GM21786 (cell line): Measurements from ENCODE around the gene NUDT8.
"Not testable (repeated sequence)": the region's sequence is repeated elsewhere in the genome, so short reads cannot be mapped to it uniquely, and the experiment has no call there.

Experiments used
- ATAC-seq: cut with Tn5 transposase; IDR thresholded peaks from one replicate; pipeline ENCODE4 v1.9.1; 2021; ENCODE audit not compliant: unreplicated experiment

The NUDT8 gene

DNA sequence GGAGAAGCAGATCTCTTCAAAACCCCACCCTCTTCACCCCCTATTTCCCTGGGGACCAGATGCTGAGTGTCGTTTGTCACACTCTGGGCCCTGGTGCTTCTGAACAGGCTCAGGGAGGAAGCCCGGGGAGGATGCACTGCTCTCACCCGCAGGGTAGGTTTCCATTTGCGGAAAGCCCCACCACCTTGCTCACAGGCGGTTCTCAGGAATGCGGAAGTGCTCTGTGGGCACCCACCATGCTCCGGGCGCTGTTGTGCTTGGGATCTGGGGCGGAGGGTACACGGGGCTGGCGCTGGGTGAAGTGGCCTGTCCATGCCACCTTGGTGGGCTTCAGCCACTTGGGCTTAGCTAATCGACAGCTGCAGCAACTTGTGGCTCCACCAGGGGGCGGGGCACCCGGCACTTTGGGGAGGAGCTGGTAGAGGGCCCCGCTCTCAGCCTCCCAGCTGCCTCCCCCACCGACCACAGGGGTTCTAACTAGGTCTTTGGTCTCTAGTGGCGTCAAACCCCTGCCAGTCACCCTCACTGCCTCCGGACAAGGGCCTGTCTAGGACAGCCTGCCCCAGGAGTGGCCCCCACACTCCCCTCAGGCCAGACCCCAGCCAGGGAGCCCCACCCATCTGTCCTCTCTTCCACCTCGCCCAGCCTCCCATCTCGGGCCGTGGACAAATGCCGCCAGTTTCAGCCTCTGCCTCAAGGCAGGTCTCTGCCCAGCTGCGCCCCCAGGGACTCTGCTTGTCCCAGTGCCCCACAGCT, 15.6 kb downstream of the NUDT8 start:
- peak; percentile 78 for ATAC-seq

DNA sequence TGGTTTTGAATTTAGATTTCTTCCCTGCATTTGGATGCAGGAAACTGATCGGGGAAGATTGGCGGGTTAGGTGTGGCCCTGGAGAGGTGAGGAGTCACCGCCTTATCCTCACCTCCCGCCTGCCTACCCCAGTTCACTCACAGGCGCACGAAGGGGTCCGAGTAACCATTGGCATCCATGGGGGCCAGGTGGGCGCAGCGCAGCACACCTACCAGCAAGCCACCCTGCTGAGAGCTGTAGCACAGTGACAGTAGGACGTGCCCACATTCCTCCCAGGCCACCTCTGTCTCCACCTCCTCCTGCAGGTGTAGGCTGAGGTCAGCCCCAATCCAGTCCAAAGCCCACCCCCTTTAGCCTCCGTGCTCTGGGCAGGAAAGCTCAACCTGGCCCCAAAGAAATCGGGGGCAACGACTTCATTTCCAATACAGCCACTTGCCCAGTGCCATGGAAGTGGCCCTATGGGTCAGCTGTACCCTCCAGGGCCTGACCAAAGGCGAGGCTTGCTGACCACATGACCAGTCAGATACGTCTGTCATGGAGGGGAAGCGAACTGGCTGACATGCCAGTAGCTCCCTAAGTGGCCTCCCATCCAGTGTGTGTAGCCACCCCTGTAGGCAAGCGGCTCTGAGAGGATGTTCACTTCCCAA, 16.3 kb downstream of the NUDT8 start:
- no peak for ATAC-seq

DNA sequence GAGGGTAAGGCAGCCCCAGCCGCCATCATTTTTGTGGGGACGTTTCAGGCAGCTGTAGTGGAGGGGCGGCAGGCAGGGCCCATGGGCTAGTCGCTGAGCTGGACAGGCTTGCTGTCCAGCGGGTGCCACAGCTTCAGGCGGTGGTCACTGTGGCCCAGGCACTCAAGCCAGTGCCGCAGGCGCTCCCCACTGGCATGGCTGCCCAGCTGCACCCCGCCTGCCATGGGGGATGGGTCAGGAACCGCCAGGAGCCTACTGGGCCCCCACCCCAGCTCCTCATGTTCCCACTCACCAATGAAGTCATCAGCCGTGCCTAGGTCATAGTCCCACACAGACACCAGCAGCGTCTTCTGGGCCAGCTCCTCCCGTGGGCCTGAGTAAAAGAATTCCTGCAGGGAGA, 17.0 kb downstream of the NUDT8 start:
- ATAC-seq, result no peak

DNA sequence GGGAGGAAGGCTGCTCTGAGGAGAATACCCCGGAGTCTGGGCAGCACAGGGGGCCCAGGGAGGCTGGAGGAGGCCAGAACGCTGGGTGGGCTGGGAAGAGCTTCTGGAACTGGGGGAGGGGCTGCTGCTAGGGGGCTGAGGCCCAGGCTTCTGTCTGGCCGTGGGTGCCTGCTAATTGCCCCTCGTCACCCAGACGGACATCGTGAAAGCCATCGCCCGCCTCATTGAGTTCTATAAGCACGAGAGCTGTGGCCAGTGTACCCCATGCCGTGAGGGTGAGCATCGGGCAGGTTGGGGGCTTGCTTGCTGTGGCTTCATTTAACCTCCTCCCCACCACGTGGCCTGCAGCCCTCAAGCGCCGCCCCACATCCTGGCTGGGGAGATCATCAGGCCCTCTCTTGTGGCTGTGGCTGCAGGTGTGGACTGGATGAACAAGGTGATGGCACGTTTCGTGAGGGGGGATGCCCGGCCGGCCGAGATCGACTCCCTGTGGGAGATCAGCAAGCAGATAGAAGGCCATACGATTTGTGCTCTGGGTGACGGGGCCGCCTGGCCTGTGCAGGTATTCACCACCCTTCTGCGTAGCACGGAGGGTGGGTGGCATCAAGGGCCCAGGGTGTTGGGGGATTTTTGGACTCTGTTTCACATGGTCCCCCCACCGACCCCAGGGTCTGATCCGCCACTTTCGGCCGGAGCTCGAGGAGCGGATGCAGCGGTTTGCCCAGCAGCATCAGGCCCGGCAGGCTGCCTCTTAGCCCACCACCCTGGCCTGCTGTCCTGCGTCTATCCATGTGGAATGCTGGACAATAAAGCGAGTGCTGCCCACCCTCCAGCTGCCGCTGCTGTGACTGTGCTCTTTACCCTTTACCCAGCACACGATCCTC, 17.8 kb downstream of the NUDT8 start:
- no peak for ATAC-seq

DNA sequence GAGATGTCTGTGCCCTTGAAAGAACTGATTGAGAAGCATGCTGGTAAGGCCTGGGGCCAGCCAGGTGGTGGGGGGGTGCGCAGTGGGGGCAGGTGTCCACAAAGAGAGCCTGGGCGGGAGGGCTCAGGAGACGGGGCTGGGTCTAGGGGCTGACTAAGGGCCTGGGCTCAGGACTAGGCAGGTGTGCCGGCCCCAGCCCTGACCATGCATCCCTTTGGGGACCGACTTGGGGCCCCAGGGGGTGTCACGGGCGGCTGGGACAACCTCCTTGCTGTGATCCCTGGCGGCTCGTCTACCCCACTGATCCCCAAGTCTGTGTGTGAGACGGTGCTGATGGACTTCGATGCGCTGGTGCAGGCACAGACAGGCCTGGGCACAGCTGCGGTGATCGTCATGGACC, 18.6 kb downstream of the NUDT8 start:
- no peak for ATAC-seq

DNA sequence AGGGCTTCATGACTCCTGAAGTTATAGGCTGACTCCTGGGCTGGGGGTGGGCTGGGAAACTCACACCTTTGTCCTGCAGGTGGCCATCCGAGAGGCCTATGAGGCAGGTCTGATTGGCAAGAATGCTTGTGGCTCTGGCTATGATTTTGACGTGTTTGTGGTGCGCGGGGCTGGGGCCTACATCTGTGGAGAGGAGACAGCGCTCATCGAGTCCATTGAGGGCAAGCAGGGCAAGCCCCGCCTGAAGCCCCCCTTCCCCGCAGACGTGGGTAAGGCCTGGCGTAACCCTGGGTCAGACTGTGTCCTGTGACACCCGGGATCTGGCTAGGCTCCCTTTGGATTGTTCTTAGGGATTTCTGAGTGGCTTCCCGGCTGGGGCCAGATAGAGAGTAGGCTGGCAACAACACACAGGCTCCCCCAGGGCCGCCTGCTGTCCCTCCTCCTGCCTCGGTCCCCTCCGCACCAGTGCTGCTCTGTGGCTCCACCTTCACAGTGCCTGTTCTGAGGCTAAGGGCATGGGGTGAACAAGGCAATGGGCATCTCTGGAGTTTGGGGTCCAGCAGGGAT, 19.4 kb downstream of the NUDT8 start:
- ATAC-seq, result no peak

DNA sequence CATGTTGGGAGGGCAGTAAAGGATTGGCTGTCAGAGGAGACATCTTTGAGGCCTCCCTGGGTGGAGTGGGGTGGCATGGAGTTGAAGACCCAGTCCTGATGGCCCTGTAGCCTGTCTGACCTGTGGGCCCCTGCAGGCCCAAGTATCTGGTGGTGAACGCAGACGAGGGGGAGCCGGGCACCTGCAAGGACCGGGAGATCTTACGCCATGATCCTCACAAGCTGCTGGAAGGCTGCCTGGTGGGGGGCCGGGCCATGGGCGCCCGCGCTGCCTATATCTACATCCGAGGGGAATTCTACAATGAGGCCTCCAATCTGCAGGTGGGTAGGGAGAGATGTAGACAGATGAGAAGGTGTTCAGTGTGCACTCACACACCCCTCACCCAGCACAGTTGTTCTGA, 20.4 kb downstream of the NUDT8 start:
- no peak for ATAC-seq

DNA sequence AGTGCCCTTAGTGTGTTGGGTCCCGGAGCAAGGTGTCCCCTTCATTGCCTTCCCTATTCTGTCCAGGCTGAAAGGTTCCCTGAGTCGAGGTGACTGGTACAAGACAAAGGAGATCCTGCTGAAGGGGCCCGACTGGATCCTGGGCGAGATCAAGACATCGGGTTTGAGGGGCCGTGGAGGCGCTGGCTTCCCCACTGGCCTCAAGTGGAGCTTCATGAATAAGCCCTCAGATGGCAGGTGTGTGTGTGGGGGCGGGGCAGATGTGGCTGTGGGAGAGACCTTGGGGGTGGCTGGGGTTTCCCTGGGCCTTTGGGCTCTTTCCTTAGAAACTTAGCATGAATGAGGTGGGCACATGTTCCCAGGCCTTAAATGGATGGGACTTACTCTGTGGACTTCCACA, 21.3 kb downstream of the NUDT8 start:
- no peak for ATAC-seq

DNA sequence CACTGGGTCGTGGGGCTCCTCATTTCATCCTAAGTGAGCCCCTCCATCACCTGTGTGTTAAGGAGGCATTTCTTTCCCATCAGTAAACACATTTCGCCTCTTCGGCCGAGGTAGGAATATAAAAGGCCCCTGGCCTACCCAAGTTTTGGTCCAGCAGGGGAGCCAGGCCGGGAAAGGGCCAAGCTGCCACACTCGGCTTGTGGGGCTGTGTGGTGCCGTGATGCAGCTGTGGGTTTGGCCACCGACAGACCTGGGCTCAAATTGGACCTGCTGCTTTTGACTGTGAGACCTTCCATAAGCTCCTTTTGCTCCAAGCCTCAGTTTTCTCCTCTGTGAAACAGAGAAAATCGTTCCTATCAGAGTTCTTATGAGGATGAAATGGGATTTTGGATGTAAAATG, 22.2 kb downstream of the NUDT8 start:
- no peak for ATAC-seq

DNA sequence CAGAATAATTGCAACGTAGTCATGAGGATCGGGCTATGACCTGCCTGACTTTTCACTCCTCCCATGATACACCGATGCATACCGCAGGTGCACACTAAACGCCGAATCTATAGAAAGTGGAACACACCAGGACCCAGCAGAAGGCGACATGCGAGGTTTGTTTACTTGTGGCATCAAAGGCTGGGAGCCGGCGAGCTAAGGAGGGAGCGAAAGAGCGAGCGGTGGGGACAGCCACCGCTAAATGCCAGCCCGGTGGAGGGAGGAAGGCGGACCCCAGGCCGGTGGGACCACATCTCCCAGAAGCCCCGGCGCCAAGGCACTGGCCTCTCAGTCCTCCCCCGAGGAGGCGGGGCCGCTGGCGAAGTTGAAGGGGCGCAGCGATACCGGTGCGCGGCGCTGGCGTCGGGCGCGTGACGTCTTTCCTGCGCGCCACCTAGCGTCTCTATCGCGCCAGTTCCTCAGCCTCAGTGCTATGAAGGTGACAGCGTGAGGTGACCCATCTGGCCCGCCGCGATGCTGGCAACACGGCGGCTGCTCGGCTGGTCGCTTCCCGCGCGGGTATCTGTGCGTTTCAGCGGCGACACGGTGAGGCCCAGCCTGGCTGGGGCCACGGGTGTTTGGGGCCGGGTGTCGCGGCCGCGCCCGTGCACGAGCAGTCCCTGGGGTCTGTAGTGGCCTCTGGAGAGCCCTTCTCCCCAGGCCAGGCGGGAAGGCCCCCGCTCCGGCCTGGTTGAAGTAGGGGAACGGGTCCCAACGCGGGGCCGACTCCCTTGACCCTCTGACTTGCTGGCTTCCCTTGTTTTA, 23.0 kb downstream of the NUDT8 start, which contains the start of gene NDUFV1:
TSS of gene NDUFV1 (plus strand) at position 445 of the 804 bp plus-strand sequence. CDS start at position 514, 69 bp downstream.
- ATAC-seq, result peak; percentile 94

DNA sequence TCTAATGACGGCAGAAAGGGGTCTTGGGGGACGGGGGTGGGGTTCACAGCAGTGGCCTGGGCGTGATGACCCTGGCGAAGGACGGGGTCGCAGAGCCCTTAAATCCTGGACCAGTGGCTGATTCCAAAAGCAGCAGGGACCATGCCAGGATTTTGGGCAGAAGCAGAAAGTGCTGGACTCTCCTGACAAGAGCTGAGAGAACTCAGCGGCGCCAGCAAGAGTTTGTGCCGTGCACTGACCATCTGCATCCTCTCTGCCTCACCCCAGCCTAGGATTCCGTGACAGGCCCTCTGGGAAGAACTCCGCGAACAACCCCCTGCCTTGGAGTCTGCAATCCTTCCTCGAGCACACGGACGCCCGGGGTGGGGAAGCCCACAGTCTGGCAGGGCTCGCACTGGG, 23.6 kb downstream of the NUDT8 start:
- no peak for ATAC-seq

DNA sequence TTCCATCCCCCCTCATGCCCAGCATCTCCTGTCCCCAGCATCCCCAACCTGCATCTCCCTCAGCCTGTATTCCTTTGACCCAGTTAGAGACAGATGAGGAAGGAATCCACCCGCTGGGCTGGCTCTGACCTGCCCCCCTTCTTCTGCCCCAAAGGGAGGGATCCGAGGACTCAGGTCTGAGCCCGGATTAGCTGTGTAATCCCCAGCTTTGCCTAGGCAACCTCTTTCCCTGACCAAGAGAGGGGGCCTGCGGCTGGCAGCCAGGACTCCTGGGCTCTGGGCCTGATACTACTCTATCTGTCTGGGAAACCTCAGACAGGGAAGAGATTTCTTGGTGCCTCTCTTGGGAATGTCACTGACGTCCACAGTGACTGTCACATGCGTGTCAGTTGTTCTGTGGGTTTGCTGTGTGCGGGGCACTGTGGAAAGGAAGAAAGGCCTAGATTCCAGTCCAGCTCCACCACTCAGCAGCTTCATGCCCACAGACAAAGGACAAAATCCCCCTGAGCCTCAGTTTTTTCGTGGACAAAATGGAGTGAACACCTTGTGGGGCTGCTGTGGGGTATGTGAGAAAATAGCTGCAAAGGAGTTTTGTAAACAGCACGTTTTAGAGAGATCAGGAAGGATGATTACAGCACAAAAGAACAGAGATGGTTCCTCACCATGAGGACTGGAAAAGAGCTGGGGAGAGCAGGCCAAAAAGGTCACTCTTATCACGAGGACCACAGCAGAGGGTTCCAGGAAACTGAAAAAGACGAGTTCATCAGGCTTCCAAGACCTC, 24.3 kb downstream of the NUDT8 start:
- ATAC-seq, result no peak

DNA sequence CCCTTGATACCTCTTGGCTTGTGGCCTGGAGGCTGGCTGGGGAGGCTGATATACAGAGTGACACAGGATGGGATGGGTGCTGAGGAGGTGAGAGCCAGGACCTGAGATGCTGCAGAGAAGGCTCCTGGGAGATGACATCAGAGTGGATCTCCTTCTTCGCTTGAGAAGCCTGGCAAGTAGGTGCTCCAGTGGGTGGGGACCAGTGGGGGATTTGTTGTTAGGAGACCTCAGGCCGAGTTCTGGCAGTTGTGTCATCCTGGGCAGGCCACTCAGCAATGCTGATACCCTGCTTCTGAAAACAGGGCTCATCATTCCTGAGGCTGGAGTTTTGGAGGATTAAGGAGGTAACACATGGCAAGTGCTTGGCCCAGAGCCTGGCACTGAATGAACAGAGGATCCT, 24.9 kb downstream of the NUDT8 start:
- no peak for ATAC-seq

DNA sequence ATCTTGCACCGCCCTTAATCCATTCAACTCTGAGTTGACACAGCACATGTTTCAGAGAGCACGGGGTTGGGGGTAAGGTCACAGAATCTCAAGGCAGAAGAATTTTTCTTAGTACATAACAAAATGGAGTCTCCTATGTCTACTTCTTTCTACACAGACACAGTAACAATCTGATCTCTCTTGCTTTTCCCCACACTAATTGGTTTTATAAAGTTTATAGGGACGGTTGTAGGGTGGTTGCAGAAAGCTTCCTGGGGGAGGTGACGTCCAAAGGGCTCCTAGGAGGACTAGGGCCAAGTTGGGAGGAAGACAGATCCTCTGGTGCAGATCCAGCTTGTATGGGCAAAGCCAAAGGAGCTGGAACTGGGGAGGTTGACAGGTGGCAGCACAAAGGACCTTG, 25.6 kb downstream of the NUDT8 start:
- not testable (repeated sequence) for ATAC-seq

DNA sequence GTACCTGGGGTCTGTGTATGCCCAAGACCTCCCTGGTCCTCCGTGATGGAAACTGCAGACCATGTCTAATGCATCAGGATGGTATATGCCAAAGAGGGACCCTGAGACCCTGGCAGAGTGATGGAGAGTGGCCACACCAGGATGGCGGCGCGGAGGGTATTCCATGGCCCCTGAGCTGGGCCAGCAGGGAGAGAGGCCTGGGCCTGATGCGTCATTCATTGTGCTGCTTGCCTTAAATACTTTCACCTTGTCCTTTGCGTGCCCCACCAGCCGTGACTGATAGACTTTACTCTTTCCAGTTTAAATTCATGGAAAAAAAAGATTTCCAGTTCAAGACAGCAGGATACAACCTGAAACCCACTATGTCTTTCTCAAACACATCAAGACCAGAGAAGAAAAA, 28.6 kb downstream of the NUDT8 start:
- ATAC-seq, result no peak

DNA sequence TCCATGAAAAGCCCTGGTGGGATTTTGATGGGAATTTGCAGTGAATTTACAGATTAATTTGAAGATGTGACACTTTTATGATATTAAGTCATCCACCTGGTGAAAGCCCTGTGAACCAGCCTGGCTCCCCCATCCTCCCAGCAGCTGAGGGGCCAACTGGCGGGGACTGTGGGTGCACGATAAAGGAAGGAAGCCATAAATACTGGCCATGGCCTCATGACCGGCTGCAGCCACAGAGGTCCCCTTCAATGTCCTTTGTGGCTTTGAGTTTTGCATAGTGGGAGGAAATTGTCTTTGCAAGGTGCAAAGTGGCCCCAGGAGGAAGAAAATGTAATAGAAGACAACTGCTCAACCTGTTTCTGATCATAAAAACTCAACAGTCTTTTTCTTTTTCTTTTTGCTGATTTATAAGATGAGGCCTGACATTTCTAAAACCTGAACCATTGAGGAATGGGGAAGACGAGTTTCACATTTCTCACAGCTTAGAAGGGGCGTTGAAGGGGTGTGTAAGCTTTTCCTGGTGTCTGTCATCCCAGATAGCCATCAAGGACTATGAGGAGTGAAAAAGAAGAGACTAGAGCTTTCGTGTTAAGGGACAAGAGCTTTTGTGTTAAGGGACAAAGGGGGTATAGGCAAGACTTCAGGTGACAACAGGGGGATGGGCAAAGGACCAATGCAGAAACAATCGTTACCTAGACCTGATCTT, 29.3 kb downstream of the NUDT8 start:
- ATAC-seq, result peak; percentile 61

DNA sequence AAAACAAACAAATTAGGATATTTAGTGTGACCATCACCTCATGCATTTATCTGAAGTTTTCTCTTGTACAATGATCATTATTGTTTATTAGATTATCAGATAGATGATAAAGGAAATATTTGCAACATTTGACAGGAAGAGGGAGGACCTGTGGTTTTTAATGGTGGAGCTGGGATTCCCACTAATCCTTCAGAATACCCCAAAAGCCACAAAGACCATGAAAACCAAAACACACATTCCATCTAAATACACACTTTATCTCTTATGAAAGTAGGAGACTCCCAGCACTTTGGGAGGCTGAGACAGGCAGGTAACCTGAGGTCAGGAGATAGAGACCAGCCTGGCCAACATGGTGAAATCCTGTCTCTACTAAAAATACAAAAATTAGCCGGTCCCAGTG, 30.6 kb downstream of the NUDT8 start:
- ATAC-seq, result no peak

DNA sequence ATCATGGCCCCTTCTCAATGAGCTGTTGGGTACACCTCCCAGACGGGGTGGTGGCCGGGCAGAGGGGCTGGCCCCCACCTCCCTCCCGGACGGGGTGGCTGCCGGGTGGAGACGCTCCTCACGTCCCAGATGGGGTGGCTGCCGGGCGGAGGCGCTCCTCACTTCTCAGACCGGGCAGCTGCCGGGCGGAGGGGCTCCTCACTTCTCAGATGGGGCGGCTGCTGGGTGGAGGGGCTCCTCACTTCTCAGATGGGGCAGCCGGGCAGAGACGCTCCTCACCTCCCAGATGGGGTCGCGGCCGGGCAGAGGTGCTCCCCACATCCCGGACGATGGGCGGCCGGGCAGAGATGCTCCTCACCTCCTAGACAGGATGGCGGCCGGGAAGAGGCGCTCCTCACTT, 31.8 kb downstream of the NUDT8 start:
- not testable (repeated sequence) for ATAC-seq

DNA sequence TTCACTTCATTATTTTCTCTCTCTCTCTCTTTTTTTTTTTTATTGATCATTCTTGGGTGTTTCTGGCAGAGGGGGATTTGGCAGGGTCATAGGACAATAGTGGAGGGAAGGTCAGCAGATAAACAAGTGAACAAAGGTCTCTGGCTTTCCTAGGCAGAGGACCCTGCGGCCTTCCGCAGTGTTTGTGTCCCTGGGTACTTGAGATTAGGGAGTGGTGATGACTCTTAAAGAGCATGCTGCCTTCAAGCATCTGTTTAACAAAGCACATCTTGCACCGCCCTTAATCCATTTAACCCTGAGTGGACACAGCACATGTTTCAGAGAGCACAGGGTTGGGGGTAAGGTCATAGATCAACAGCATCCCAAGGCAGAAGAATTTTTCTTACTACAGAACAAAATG, 32.3 kb downstream of the NUDT8 start:
- ATAC-seq, result not testable (repeated sequence)
